Fibroblast of pulmonary artery (primary cell): ENCODE measurements around the gene CHRDL1.

ENCODE experiments used
- DNase-seq: peaks from one replicate; pipeline ENCODE4 v3.0.0-alpha.2; 2010; ENCODE audit warnings: low read depth
- H3K4me3 ChIP-seq: replicated peaks from 2 replicates; pipeline ENCODE4 v1.5.1; 2011; ENCODE audit warnings: low read depth, mild to moderate bottlenecking, control low read depth, low read length, moderate library complexity
- TF ChIP-seq, protein P1 (sequence below): IDR thresholded peaks from 2 replicates; pipeline ENCODE4 v1.5.1; 2011; ENCODE audit warnings: mild to moderate bottlenecking, control low read depth, low read length, inconsistent platforms; ENCODE audit errors: missing control alignments

The CHRDL1 gene

DNA sequence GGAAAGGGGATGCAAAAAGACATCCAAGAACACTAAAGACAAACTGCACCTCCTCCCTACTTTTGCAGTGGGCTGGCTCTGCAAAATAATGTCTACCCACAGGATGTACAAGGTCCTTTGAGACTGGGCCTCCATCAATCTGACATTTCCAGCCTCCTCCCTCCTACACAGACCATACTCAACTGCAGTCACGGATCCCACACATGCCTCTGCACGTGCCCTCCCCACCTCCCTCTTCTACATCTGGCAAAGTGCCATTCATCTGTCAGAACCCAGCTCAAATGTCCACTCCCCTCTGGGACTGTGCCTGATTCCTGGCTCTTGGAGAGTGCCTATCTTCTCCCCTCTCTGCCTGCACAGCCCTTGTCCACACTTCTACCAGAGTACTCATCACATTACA, 50.3 kb downstream of the CHRDL1 start:
- DNase-seq, result no peak
- H3K4me3 ChIP-seq, result no peak overlapping the region
- TF ChIP-seq, protein P1, sequence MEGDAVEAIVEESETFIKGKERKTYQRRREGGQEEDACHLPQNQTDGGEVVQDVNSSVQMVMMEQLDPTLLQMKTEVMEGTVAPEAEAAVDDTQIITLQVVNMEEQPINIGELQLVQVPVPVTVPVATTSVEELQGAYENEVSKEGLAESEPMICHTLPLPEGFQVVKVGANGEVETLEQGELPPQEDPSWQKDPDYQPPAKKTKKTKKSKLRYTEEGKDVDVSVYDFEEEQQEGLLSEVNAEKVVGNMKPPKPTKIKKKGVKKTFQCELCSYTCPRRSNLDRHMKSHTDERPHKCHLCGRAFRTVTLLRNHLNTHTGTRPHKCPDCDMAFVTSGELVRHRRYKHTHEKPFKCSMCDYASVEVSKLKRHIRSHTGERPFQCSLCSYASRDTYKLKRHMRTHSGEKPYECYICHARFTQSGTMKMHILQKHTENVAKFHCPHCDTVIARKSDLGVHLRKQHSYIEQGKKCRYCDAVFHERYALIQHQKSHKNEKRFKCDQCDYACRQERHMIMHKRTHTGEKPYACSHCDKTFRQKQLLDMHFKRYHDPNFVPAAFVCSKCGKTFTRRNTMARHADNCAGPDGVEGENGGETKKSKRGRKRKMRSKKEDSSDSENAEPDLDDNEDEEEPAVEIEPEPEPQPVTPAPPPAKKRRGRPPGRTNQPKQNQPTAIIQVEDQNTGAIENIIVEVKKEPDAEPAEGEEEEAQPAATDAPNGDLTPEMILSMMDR, result no peak

DNA sequence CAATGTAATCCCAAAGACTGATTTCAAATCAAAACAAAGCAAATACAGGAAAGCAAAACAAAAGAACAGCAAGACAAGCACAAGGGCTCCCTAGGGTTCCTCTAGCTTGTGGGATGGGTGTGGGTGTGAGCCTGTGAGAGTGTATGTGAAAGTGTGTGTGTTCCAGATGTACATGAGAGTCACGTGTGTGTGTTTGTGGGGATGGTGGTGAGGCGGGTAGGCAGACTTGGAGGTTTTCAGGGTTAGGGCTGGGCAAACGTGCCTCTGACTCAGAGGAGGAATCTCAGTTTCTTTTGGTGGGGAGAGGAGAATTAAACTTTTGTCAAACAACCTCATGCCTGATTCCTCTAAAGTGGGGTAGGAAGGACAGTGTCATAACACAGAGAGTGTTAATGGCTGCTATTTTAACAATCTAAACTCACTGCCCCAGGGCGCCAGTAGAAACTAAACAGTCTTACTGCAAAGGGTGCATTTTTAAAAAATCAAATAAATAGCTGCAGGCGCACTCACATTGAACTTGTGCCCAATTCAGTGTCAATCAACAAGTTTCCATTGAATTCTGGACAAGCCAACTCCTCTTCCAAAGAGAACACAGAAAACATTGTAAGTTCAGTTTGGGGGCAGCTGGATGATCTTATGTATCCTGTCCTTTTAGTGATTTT, 51.8 kb downstream of the CHRDL1 start:
- no peak for DNase-seq
- TF ChIP-seq, protein P1, result no peak
- no peak overlapping the region for H3K4me3 ChIP-seq

DNA sequence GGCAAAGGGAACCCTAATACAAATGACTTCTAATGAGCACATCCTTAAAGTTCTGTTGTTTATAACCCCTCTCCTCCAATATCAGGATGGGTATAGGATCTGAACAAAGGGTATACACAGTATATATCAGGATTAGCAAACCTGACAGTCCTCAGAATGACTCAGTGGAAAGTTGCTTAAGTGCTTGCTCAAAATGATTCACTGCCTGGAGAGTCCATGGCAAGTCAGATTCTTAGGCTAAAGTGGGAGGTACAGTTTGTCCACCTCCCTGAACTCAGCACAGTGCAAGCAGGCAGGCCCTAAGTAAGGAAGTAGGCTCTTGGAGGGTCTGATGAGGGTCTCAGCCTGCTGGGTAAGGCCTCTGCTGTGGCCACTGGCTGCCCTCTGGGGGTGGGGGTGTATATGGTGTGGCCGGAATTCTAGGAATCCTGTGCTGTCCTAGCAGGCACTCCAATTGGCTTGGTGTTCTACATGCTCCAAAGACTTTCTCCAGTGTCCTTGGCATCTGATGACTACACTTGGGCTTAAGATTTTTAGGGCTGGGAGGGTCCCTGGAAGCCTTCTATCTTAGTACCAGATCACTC, 54.3 kb downstream of the CHRDL1 start:
- TF ChIP-seq, protein P1, result no peak
- peak; percentile 16 for DNase-seq
- H3K4me3 ChIP-seq, result no peak overlapping the region

DNA sequence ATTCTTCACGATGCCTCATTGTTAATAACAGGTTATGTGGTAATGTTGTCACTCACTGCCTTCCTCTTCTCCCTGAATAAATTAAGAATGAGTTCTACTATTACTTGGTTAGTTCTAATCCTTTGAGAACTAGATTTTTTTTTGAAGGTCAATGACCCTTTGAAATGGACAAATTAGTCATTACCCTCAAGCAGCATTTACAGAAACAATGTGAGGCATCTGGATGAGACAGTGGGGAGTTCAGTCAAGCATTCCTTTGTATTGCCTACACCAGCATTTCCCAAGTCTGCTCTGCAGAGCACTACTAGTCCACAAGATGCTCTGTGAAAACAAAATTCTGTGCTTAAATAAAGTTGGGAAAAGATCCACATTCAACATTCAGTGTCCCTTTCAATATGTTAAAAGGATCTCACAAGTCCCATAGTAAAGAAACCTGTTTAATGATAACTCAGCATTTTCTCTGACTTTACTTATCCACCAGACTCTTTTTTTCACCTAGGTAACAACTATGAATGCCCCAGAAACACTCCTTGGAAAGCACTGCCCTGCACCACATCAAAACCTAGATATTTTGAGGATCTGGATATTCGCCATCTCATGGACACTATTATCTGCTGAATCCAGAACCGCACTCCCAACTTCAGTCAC, 60.6 kb downstream of the CHRDL1 start:
- no peak overlapping the region for H3K4me3 ChIP-seq
- peak; percentile 33 for DNase-seq
- TF ChIP-seq, protein P1, result no peak

DNA sequence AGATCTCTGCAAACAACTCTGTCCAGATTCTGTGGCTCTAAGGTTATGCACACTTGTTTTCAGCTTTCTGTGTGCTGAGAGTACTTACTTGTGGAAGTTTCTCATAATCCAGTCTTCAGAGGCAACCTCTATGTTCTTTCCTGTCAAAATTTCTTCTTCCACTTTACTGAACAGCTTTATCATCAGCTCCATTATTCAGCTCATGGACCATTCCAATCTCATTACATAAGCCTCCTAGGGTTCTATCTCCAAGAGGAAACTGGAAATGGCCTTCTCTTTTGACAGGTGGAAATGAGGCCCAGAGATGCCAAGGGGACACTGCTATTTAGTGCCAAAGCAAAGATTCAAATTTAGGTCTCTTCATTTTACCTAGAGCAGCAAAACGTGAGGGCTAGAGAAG, 61.3 kb downstream of the CHRDL1 start:
- H3K4me3 ChIP-seq, result no peak overlapping the region
- DNase-seq, result no peak
- TF ChIP-seq, protein P1, result no peak

DNA sequence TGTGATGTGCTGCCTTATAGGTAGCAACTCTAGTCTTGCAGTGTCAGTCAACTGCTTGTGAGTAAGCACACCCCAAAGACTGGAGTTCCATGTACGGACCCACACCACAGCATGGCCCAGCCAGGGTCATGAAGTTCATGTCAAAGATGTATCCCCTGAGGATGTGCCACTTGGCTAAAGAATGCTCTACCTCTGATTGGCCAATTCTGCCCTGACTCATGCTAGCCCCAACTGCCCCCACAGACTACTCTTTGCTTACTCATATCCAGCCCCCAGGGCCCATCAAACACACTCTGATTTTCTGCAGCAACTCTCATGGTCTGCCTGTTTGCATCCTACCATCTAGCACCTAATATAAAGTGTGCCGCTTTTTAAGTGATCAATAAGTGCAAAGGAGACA, 62.5 kb downstream of the CHRDL1 start:
- DNase-seq, result no peak
- H3K4me3 ChIP-seq, result no peak overlapping the region
- TF ChIP-seq, protein P1, result no peak

DNA sequence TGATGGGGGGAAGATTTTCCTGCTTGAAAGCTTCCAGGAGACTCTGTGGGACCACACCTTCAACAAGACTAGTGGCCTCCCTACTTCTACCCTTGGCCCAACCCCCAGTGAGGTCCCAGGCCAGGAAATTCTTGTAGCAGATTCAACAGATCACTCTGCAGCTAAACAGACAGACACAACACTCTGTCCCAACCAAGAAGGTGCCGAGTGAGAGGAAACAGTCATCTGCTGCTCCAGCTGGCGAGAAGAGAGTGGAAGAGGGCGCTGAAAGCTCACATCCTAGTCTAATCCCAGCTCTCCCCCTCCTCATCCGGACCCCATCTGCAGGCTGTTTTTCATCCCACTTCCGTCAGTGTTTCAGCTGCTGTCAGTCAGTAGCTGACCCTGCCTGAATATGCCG, 63.4 kb downstream of the CHRDL1 start:
- TF ChIP-seq, protein P1, result no peak
- DNase-seq, result no peak
- no peak overlapping the region for H3K4me3 ChIP-seq
